HL-60 (cell line): ENCODE measurements around the gene ACBD5.

Experiments
- DNase-seq, 2 experiments: peaks; one replicate each; pipeline ENCODE4 v3.0.0-alpha.2; 2010 to 2020; ENCODE audit warnings: low read depth in 1 of 2, low spot score in 1 of 2
- H3K27ac ChIP-seq: fragments of 250-450 bp; sonication (Bioruptor Pico); replicated peaks from 2 replicates; pipeline ENCODE4 v1.5.1; 2020; ENCODE audit warnings: mild to moderate bottlenecking, moderate library complexity
- H3K27me3 ChIP-seq: fragments of 250-450 bp; sonication (Bioruptor Pico); 2 replicates; pipeline ENCODE4 v1.5.1; 2021; ENCODE audit warnings: mild to moderate bottlenecking, moderate library complexity; ENCODE audit not compliant: insufficient read depth, poor library complexity, severe bottlenecking
- H3K4me3 ChIP-seq: replicated peaks from 2 replicates; pipeline ENCODE4 v1.5.1; 2011; ENCODE audit warnings: mild to moderate bottlenecking, control low read depth, low read length; ENCODE audit not compliant: insufficient read depth
- CTCF ChIP-seq: IDR thresholded peaks from one replicate; pipeline ENCODE4 v1.5.1; 2011; ENCODE audit warnings: low read length, control low read depth, inconsistent platforms; ENCODE audit not compliant: insufficient read depth
- GABPA ChIP-seq: IDR thresholded peaks from 2 replicates; pipeline ENCODE4 v1.6.1; 2012; ENCODE audit warnings: low read depth
- POLR2AphosphoS5 ChIP-seq: IDR thresholded peaks from 2 replicates; pipeline ENCODE4 v1.6.1; 2012; ENCODE audit warnings: low read depth
- SPI1 ChIP-seq: IDR thresholded peaks from 2 replicates; pipeline ENCODE4 v1.6.1; 2012; ENCODE audit warnings: low read depth, mild to moderate bottlenecking, borderline replicate concordance
- TF ChIP-seq, protein P1 (sequence below): IDR thresholded peaks from 2 replicates; pipeline ENCODE4 v1.6.1; 2012; ENCODE audit warnings: low read depth; ENCODE audit not compliant: insufficient replicate concordance

The ACBD5 gene

DNA sequence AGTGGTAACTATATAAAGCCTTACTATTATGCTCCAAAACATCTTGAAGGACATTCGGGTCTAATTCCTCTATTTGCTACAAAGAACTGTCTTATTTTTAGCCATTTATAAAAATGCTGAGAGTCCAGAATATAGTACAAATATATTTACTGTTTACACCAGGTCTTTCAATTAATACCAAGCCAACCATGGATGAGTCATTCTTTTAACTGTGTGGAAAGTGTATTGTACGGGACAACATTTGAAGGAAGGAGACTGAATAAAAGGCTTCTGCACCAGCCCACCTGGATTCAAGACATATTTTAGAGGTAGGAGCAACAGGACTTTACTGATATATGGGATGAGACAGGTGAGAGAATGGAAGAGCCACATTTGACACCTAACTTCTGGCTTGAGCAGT, 50.1 kb downstream of the ACBD5 start:
- no peak for DNase-seq
- TF ChIP-seq SPI1 (no peak), CTCF (no peak), POLR2AphosphoS5 (no peak), GABPA (no peak)
- TF ChIP-seq, protein P1, sequence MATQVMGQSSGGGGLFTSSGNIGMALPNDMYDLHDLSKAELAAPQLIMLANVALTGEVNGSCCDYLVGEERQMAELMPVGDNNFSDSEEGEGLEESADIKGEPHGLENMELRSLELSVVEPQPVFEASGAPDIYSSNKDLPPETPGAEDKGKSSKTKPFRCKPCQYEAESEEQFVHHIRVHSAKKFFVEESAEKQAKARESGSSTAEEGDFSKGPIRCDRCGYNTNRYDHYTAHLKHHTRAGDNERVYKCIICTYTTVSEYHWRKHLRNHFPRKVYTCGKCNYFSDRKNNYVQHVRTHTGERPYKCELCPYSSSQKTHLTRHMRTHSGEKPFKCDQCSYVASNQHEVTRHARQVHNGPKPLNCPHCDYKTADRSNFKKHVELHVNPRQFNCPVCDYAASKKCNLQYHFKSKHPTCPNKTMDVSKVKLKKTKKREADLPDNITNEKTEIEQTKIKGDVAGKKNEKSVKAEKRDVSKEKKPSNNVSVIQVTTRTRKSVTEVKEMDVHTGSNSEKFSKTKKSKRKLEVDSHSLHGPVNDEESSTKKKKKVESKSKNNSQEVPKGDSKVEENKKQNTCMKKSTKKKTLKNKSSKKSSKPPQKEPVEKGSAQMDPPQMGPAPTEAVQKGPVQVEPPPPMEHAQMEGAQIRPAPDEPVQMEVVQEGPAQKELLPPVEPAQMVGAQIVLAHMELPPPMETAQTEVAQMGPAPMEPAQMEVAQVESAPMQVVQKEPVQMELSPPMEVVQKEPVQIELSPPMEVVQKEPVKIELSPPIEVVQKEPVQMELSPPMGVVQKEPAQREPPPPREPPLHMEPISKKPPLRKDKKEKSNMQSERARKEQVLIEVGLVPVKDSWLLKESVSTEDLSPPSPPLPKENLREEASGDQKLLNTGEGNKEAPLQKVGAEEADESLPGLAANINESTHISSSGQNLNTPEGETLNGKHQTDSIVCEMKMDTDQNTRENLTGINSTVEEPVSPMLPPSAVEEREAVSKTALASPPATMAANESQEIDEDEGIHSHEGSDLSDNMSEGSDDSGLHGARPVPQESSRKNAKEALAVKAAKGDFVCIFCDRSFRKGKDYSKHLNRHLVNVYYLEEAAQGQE, result no peak
- H3K4me3 ChIP-seq, result no peak overlapping the region
- H3K27ac ChIP-seq, result no peak overlapping the region
- H3K27me3 ChIP-seq, result no peaks in the 10 kb centered on the region

DNA sequence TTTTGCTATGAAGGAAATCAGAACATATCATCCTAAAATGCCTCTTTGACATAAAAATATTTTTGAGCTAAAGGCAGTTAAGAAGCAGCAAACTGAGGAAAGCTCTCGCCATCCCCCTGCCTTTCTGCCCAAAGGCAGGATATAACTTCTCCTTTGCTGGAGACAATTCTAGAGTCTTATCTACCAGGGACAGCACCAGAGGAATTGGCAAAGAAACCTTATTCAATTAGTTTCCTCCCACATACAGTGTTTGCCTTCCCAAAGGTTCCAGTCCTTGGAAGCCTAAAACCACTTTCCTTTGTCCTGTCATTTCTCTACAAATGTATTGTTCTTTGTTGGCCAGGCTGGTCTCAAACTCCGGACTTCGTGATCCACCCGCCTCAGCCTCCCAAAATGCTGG, 51.7 kb downstream of the ACBD5 start:
- H3K27ac ChIP-seq, result no peak overlapping the region
- no peaks in the 10 kb centered on the region for H3K27me3 ChIP-seq
- H3K4me3 ChIP-seq, result no peak overlapping the region
- TF ChIP-seq, protein P1, result peak; percentile 57
- TF ChIP-seq SPI1 (no peak), GABPA (no peak)
- DNase-seq, result no peak

- Histone ChIP-seq H3K27me3 (no peaks in the 10 kb centered on the region), H3K27ac (no peak overlapping the region), H3K4me3 (no peak overlapping the region)
- TF ChIP-seq SPI1, result no peak
- TF ChIP-seq POLR2AphosphoS5, result no peak
- no peak for TF ChIP-seq GABPA
- TF ChIP-seq CTCF, result no peak
- TF ChIP-seq, protein P1, result no peak
- DNase-seq, result no peak
These were observed 52.3 kb downstream of the ACBD5 start for GRCh38 chr10:27188259-27188658.

DNA sequence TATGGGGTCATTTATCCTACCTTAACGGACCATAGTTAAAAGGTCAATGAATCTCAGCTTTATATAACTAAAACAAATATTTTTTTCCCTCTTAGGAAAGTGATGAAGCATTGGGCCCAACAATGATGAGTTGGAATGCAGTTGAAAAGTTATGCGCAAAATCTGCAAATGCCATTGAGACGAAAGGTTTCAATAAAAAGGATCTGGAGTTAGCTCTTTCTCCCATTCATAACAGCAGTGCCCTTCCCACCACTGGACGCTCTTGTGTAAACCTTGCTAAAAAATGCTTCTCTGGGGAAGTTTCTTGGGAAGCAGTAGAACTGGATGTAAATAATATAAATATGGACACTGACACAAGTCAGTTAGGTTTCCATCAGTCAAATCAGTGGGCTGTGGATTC, 70.7 kb downstream of the ACBD5 start:
- Histone ChIP-seq H3K27me3 (no peaks in the 10 kb centered on the region), H3K27ac (no peak overlapping the region), H3K4me3 (no peak overlapping the region)
- no peak for DNase-seq
- no peak for TF ChIP-seq GABPA
- no peak for TF ChIP-seq CTCF
- TF ChIP-seq, protein P1, result no peak
- TF ChIP-seq POLR2AphosphoS5, result no peak
- TF ChIP-seq SPI1, result no peak
